COR-L47 (cell line): ENCODE results near the gene KIF22.

Experiments
- DNase-seq: peaks from one replicate; lab custom pipeline; 2025; lab: John Stamatoyannopoulos, UW

The KIF22 gene

DNA sequence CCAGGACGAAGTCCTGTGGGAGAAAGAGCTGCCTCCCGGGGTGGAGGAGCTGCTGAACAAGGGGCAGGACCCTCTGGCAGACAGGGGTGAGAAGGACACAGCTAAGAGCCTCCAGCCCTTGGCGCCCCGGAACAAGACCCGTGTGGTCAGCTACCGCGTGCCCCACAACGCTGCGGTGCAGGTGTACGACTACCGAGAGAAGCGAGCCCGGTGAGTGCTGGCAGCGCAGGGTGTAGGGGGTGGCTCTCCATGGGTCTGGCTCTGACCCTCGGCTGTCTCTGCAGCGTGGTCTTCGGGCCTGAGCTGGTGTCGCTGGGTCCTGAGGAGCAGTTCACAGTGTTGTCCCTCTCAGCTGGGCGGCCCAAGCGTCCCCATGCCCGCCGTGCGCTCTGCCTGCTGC lies 51.1 kb downstream of the KIF22 start:
- DNase-seq, result no peak

DNA sequence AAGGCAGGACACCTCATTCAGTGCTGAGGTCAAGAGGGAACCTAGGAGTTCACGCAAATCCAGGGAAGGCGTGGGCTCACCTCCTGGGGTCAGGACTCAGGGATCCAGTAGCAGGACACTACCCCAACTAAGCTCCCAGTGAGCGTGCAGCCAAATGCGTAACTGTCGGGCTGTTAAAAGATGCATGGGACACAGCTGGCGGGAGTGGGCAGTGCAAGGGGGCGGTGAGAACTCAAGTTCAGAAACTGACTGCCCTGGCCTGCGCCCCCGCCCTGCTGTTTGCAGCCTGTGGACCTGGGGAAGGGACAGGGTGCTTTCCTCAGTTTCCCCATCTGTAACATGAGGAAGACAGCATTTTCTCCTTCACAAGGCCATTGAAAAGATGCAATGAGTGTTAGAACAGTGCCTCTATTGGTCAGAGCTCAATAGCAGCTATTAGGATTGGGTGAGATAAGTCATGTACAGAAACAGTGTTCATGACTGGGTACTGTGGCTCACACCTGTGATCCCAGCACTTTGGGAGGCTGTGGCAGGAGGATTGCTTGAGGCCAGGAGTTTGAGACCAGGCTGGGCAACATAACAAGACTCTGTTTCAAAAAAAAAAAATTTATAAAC lies 52.3 kb downstream of the KIF22 start:
- DNase-seq, result no peak

DNA sequence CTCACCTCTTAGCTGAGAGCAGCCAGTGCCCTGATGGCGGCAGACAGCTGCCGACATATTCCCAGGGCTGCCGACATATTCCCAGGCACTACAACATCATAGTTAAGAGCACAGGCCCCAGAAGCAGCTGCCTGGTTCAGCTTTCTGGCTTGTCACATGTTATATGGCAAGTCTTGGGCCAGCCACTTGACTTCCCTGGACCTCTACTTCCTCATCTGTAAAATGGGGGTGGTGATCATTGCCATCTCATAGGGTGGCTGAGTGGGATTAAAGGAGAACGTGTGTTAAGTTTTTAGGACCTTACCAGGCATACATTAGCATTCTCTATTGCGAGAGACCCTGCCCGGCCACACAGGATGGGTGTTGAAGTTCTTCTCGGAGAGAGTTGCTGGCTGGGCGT lies 53.4 kb downstream of the KIF22 start:
- no peak for DNase-seq

DNA sequence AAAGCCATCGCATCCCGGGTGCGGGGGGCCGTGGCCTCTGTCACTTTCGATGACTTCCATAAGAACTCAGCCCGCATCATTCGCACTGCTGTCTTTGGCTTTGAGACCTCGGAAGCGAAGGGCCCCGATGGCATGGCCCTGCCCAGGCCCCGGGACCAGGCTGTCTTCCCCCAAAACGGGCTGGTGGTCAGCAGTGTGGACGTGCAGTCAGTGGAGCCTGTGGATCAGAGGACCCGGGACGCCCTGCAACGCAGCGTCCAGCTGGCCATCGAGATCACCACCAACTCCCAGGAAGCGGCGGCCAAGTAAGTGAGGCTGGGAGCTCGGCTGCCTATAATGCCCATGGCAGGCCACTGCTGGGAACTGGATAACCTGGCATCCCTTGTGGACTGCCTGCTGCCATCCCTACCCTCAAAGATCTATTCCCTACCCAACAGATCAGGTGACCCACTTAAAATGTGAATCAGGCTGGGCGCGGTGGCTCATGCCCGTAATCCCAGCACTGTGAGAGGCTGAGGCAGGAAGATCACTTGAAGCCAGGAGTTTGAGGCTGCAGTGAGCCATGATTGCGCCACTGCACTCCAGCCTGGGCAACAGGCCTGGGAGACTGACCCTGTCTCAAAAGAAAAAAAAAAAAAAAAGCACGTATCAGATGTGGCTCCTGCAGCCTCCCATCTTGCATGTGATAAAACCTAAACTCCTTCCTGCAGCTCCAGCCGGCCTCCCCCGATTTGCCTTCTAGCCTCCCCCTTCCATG lies 54.2 kb downstream of the KIF22 start:
- DNase-seq, result no peak

GRCh38 chr16:29845656-29846055 lies 55.1 kb downstream of the KIF22 start:
- no peak for DNase-seq

- peak; percentile 63 for DNase-seq
These were observed 58.1 kb downstream of the KIF22 start for GRCh38 chr16:29848420-29849297.

DNA sequence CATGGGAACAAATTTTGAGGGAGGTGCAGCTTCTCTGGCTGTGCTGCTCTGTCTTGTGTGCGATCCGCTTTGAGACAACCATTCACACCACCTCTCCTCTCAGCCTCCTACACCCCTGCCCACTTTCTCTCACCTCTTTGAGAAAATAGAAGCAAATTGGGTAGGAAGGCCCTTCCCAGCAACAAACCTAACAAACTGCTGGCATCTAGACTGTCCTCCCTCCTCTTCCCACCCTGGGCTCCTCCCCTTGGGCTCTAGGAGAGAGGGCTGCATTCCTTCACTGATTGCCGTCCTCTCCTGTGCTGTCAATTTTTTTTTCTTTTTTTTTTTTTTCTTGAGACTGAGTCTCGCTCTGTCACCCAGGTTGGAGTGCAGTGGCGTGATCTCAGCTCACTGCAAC lies 59.0 kb downstream of the KIF22 start:
- no peak for DNase-seq

DNA sequence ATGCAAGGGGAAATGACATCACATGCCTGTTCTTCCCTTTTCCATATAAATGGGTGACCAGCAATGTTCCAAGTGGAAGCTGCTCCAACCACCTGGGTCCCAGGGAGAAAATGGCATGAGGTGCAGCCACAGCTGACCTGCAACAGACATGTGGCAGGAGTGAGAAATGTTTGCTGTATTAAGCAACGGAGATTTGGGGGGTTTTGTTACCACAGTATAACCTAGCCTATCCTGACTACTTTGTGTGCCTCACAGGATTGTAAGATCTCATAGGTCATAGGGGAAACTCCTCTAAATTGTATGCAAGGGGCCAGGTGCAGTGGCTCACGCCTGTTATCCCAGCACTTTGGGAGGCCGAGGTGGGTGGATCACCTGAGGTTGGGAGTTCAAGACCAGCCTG lies 60.4 kb downstream of the KIF22 start:
- no peak for DNase-seq

DNA sequence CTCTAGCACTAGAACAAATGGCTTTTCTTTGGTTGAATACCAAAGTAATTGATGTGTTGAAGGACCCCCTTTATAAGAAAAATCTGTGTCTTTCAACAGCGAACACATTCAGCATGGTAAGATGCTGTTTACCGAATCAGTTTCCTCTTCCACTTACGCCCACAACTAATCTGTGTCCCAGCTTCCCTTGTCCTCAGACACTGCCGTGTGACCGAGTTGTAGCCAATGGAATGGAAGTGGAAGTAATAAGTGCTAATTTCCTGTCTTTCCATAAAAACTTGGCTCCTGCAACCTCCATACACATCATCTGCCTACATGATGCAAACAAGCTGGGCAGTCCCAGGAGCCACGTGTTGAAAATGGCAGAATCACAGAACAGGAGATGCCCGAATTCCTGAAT lies 62.1 kb downstream of the KIF22 start:
- DNase-seq, result no peak

DNA sequence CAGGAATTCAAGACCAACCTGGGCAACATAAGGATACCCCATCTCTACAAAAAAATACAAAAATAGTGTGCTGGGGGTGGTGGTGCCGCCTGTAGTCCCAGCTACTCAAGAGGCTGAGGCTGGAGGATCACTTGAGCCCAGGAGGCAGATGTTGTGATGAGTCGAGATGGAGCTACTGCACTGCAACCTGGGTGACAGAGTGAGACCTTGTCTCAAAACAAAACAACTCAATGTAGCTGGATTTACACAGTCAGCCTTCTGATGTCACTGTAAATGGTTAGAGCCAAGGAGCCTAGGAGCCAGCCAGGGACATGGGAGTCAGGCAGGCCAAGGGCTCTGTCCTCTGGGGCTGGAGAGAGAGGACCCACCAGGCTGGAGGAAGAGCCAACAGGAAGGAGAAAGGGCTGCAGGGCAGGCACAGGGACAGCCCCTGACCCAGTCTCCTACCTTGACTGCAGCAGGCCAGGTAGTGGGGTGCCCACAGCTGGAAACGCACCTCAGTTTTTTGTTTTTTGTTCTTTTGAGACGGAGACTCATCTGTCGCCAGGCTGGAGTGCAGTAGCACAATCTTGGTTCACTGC lies 64.1 kb downstream of the KIF22 start:
- DNase-seq, result no peak
